Mesodermal cell (in vitro differentiated cells): Measurements from ENCODE around the gene ST14.

Experiments used
- H3K27ac ChIP-seq: 2 replicates; pipeline ENCODE4 v1.7.0; 2013; ENCODE audit warnings: mild to moderate bottlenecking, low read depth, low read length, moderate library complexity; ENCODE audit not compliant: severe bottlenecking
- H3K36me3 ChIP-seq: 2 replicates; pipeline ENCODE4 v1.7.1; 2013; ENCODE audit warnings: mild to moderate bottlenecking, low read length, moderate library complexity; ENCODE audit not compliant: control insufficient read depth, insufficient read depth
- H3K4me1 ChIP-seq: one replicate; pipeline ENCODE4 v1.7.1; 2013; ENCODE audit warnings: mild to moderate bottlenecking, low read length; ENCODE audit not compliant: insufficient read depth, control insufficient read depth, poor library complexity, severe bottlenecking
- H3K4me3 ChIP-seq: 2 replicates; pipeline ENCODE4 v1.7.0; 2013; ENCODE audit warnings: low read length, control low read depth, mild to moderate bottlenecking; ENCODE audit not compliant: insufficient read depth, poor library complexity, severe bottlenecking; ENCODE audit errors: extremely low read depth
- H3K9me3 ChIP-seq: 2 replicates; pipeline ENCODE4 v1.7.1; 2013; ENCODE audit warnings: mild to moderate bottlenecking, low read length, moderate library complexity; ENCODE audit not compliant: control insufficient read depth
- WGBS, 2 experiments: methylation state at CpG; one replicate each; pipeline ENCODE4 v1.1.5; 2013; ENCODE audit warnings: missing lambda C conversion rate in 2 of 2; ENCODE audit not compliant: insufficient coverage in 2 of 2; 5-methylcytosine and 5-hydroxymethylcytosine counted together

ST14 gene

DNA sequence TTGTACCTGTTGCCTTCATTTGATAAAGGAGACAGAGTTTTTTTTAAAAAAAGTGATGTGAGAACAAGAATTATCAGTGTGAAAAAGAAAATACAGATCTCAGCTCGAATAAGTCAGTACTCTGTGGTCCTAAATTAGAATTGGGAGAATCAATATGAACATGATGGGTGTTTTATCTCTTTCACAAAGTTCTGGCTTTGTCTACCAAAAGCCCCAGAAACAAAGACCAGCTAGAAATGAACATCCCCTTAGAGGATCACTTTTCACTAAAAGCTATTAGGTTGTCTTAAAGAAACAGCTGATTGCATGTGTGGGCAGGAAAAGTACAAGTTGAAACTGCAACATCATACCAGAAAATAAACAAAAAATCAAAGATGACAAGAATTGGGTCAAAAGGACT, 8.4 kb upstream of the ST14 start:
- Histone ChIP-seq H3K36me3 (peaks cover 16% of the 10 kb centered on the region), H3K27ac (no peak overlapping the region), H3K9me3 (no peaks in the 10 kb centered on the region), H3K4me1 (no peaks in the 10 kb centered on the region), H3K4me3 (no peak overlapping the region)
- WGBS, 2 experiments = 100% methylated on average over 1 of the region's 1 CpG; no CpG with 5 or more reads in 1 of the 2 experiments

- Histone ChIP-seq H3K4me1 (no peaks in the 10 kb centered on the region), H3K36me3 (no peaks in the 10 kb centered on the region), H3K4me3 (no peak overlapping the region), H3K27ac (no peak overlapping the region), H3K9me3 (no peaks in the 10 kb centered on the region)
- WGBS, 2 experiments = 88 to 91% methylated on average over 9 of the region's 11 CpGs
These were observed 3.2 kb upstream of the ST14 start for GRCh38 chr11:130156108-130157022.

DNA sequence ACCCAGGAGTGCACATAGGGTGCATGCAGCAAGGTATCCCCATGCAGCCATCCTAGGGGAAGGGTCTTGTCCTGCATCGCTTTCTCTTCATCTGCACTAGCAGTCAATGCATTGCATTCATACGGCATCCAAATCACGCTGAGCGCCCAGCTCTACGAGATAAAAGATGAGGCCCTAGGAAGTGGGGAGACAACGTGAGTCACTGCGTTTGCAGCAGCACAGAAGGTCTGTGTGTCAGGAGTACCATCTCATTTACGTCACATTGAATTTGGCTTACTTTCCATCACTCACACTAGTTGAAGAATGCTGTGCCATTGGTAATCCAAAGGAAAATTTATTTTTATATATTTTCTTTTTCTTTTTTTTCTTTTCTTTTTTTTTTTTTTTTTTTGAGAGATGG, 2.5 kb upstream of the ST14 start:
- Histone ChIP-seq H3K4me1 (no peaks in the 10 kb centered on the region), H3K4me3 (no peak overlapping the region), H3K36me3 (no peaks in the 10 kb centered on the region), H3K9me3 (no peaks in the 10 kb centered on the region), H3K27ac (no peak overlapping the region)
- WGBS, 2 experiments = 89 to 92% methylated on average over 5 to 6 of the region's 8 CpGs

- H3K4me3 ChIP-seq = no peak overlapping the region
- H3K9me3 ChIP-seq = no peaks in the 10 kb centered on the region
These were observed 1.7 kb upstream of the ST14 start for GRCh38 chr11:130157840-130158239.

GRCh38 chr11:130159139-130159538, 443 bp upstream of the ST14 start:
- Histone ChIP-seq H3K36me3 (no peaks in the 10 kb centered on the region), H3K27ac (no peak overlapping the region), H3K4me3 (no peak overlapping the region), H3K4me1 (no peaks in the 10 kb centered on the region), H3K9me3 (no peaks in the 10 kb centered on the region)
- 81 to 91% methylated on average over 4 to 14 of the region's 14 CpGs for WGBS, 2 experiments

More at GRCh38 chr11:130157840-130158239, 1.7 kb upstream of the ST14 start:
- no peaks in the 10 kb centered on the region for H3K36me3 ChIP-seq
- no peaks in the 10 kb centered on the region for H3K4me1 ChIP-seq
- no peak overlapping the region for H3K27ac ChIP-seq
- 90 to 100% methylated on average over 1 to 2 of the region's 3 CpGs for WGBS, 2 experiments

DNA sequence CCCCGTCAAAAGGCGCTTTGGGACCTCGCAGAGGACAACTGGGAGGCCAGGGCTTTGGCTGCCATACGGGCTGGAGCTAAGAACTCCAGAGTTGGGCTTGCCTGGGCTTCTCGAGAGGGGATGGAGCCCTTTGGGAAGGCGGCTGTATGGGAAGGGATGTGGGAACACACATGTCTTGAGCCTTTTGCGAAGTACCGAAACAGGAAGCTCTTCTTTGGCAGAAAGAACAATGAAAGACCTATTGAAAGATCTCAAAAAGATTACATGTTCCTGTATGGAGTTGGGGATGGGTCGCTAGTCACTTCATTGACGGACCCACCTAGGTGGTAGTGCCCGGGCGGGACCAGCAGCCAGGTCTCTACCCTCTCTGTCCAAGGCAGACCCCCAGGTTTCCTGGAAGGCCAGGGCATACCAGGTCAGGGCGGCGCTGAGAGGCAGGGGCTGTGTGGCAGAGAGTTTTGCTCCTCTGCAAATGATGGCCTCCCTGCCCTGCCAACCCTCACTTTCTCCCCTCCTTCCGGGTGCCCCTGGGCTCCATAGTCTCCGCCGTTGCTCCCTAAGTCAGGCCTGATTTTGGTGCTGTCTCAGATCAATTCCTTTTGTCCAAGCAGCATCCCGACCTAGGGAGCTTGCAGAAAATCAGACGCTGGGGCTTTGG, 1.0 kb downstream of the ST14 start:
- Histone ChIP-seq H3K4me1 (no peaks in the 10 kb centered on the region), H3K36me3 (no peaks in the 10 kb centered on the region), H3K9me3 (no peaks in the 10 kb centered on the region), H3K4me3 (peak overlapping the region; percentile 3), H3K27ac (no peak overlapping the region)
- 64 to 84% methylated on average over 16 of the region's 19 CpGs for WGBS, 2 experiments

- Histone ChIP-seq H3K9me3 (no peaks in the 10 kb centered on the region), H3K27ac (no peak overlapping the region), H3K36me3 (no peaks in the 10 kb centered on the region), H3K4me3 (no peak overlapping the region), H3K4me1 (no peaks in the 10 kb centered on the region)
- WGBS, 2 experiments = 81 to 89% methylated on average over 5 to 6 of the region's 11 CpGs
These were observed 2.0 kb downstream of the ST14 start for GRCh38 chr11:130161441-130162145.

- Histone ChIP-seq H3K4me3 (no peak overlapping the region), H3K36me3 (no peaks in the 10 kb centered on the region), H3K9me3 (no peaks in the 10 kb centered on the region), H3K4me1 (no peaks in the 10 kb centered on the region), H3K27ac (no peak overlapping the region)
- 87 to 95% methylated on average over 5 of the region's 5 CpGs for WGBS, 2 experiments
These were observed 3.2 kb downstream of the ST14 start for GRCh38 chr11:130162733-130163132.

DNA sequence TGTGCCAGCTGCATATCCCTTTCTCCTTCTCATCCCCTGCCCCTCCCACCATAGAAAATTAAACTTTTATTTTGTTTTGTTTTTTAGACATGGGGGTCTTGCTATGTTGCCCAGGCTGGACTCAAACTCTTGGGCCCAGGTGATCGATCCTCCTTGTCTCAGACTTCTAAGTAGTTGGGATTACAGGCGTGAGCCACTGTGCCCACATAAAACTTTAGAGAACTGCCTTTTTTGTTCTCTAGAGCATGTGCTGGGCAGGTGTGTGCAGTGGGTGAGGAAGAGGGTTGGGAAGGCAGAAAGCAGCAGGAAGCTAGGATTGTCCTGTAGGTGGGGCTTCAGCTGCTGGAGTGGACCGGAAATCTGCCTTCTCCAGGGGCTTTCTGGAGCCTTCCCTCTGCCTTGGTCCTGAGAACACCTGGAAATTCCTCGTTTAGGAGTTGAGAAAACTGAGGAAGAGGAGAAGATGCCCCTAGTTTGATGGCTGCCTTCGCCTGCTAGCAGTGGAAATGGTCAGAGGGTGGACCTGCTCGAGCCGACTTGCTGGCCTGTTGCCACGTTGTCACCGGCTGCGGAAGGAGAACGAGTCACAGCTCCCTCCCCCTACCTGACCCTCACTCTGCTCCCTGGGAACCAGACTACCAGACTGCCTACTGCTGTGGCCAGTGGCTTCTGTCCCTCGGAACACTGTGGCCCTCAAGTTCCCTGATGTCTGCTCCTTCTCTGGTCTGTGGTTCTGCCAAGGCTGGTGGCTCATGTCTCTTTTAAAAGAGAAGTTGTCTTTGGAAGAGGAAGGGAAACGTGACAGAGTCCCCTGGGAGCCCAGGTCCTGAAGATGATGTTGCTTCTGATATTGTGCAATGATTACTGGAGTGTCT, 4.0 kb downstream of the ST14 start:
- H3K9me3 ChIP-seq = no peaks in the 10 kb centered on the region
- 69 to 73% methylated on average over 9 to 13 of the region's 13 CpGs for WGBS, 2 experiments
- no peaks in the 10 kb centered on the region for H3K36me3 ChIP-seq
- H3K4me1 ChIP-seq = no peaks in the 10 kb centered on the region
- H3K27ac ChIP-seq = no peak overlapping the region
- H3K4me3 ChIP-seq = no peak overlapping the region

- Histone ChIP-seq H3K4me3 (no peak overlapping the region), H3K36me3 (no peaks in the 10 kb centered on the region), H3K27ac (no peak overlapping the region), H3K9me3 (no peaks in the 10 kb centered on the region), H3K4me1 (no peaks in the 10 kb centered on the region)
- 100% methylated on average over 1 to 2 of the region's 2 CpGs for WGBS, 2 experiments
These were observed 4.6 kb downstream of the ST14 start for GRCh38 chr11:130164221-130164570.
